ENCODE measurements around the gene PLA2G4F. TPM values are rescaled to one million over a fixed set of nuclear protein-coding genes. Genes with fewer than 3 reads are reported as not detected.

Gene PLA2G4F
- total RNA-seq, 1 experiment from 2014 or later: 0.05 TPM

GRCh38 chr15:42172475-42172874 is 16.0 kb upstream of the PLA2G4F start:
- H3K36me3 ChIP-seq (ENCODE audit: control insufficient read depth in 1 of 2, insufficient read depth in 2 of 2, low read length in 2 of 2): peaks cover 15 to 40% of the 10 kb centered on the region in 2 experiments
- H3K9me2 ChIP-seq (ENCODE audit: insufficient read depth): no peaks in the 10 kb centered on the region
- H3K9ac ChIP-seq (ENCODE audit: low read length): no peak overlapping the region
- no peaks in the 10 kb centered on the region for H4K20me1 ChIP-seq (ENCODE audit: insufficient read depth)
- H3K4me3 ChIP-seq (replicated peaks in 1 of 2; ENCODE audit: low read depth in 1 of 2, low read length in 2 of 2): no peak overlapping the region
- H3K4me2 ChIP-seq (ENCODE audit: low read length): no peak overlapping the region
- no peak overlapping the region for H3K27ac ChIP-seq (ENCODE audit: low read depth, low read length)
- H3K79me2 ChIP-seq (ENCODE audit: insufficient read depth, low read length): no peaks in the 10 kb centered on the region
- H2AFZ ChIP-seq (ENCODE audit: low read depth, low read length, poor library complexity, severe bottlenecking): no peak overlapping the region
- intact Hi-C loops (cut with micrococcal nuclease): no loop called here
- BruUV-seq (replicated peaks): no TSS peak
- no peaks in the 10 kb centered on the region for H3K27me3 ChIP-seq (ENCODE audit: insufficient read depth, low read length)
- DNase-seq (ENCODE audit: low read depth, low spot score) (no peak), ATAC-seq (no peak)
- RAD21 ChIA-PET (ENCODE audit: low non-redundant PET in 1 of 2, low total read pairs in 2 of 2, uncharacterized antibody in 2 of 2, unreplicated experiment in 2 of 2): no interaction called here
- no peaks in the 10 kb centered on the region for H3K9me3 ChIP-seq (ENCODE audit: control insufficient read depth in 1 of 2, insufficient read depth in 1 of 2, low read depth in 1 of 2, low read length in 2 of 2)
- TF ChIP-seq EGR1 (IDR thresholded peaks at IDR 0.05; ENCODE audit: low read depth): no peak
- TF ChIP-seq CTCF (IDR thresholded peaks at IDR 0.05 in 2 of 3, conservative IDR thresholded peaks at IDR 0.05 in 1 of 3; ENCODE audit: borderline replicate concordance in 1 of 3, insufficient read depth in 1 of 3, low read depth in 2 of 3, low read length in 2 of 3): no peak
- TF ChIP-seq, protein P1, sequence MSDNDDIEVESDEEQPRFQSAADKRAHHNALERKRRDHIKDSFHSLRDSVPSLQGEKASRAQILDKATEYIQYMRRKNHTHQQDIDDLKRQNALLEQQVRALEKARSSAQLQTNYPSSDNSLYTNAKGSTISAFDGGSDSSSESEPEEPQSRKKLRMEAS (IDR thresholded peaks at IDR 0.05): no peak
- no peak for TF ChIP-seq CBX3 (IDR thresholded peaks at IDR 0.05; ENCODE audit: low read depth)
- no peak for TF ChIP-seq SP1 (IDR thresholded peaks at IDR 0.05; ENCODE audit: low read depth)
- CTCF ChIA-PET: no interaction called here
- POLR2A ChIA-PET: no interaction called here
- no peaks in the 10 kb centered on the region for H3K4me1 ChIP-seq (ENCODE audit: control insufficient read depth in 1 of 2, insufficient read depth in 2 of 2, low read length in 2 of 2)

DNA sequence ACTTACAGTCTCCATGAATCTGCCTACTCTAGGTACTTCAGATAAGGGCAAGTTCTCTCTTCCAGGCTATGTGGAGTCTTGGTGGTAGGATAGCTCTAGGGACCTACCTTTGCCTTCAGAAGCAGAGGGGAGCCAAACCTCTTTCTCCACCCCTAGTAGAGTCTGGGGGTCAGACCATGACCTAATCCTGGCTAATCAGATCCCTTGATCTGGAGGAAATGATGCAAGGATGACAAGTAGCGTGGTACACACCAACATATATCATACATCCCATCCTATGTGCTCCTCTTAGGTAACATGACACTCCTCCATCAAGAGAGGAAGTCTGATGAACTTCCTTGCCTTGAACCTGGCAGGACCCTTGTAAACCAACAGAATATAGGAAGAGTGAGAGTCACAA is 15.4 kb upstream of the PLA2G4F start:
- ChIA-PET CTCF (no interaction called here), RAD21 (ENCODE audit: low non-redundant PET in 1 of 2, low total read pairs in 2 of 2, uncharacterized antibody in 2 of 2, unreplicated experiment in 2 of 2) (no interaction called here), POLR2A (no interaction called here)
- no peak overlapping the region for H3K4me3 ChIP-seq (replicated peaks in 1 of 2; ENCODE audit: low read depth in 1 of 2, low read length in 2 of 2)
- H3K4me1 ChIP-seq (ENCODE audit: control insufficient read depth in 1 of 2, insufficient read depth in 2 of 2, low read length in 2 of 2): no peaks in the 10 kb centered on the region
- H3K9me3 ChIP-seq (ENCODE audit: control insufficient read depth in 1 of 2, insufficient read depth in 1 of 2, low read depth in 1 of 2, low read length in 2 of 2): no peaks in the 10 kb centered on the region
- intact Hi-C loops (cut with micrococcal nuclease): no loop called here
- no peak overlapping the region for H3K27ac ChIP-seq (ENCODE audit: low read depth, low read length)
- ATAC-seq: no peak
- peaks cover 15 to 40% of the 10 kb centered on the region in 2 experiments for H3K36me3 ChIP-seq (ENCODE audit: control insufficient read depth in 1 of 2, insufficient read depth in 2 of 2, low read length in 2 of 2)
- H4K20me1 ChIP-seq (ENCODE audit: insufficient read depth): no peaks in the 10 kb centered on the region
- H3K9me2 ChIP-seq (ENCODE audit: insufficient read depth): no peaks in the 10 kb centered on the region
- no peak overlapping the region for H3K9ac ChIP-seq (ENCODE audit: low read length)
- H3K27me3 ChIP-seq (ENCODE audit: insufficient read depth, low read length): no peaks in the 10 kb centered on the region
- H3K4me2 ChIP-seq (ENCODE audit: low read length): no peak overlapping the region
- H2AFZ ChIP-seq (ENCODE audit: low read depth, low read length, poor library complexity, severe bottlenecking): no peak overlapping the region
- no TSS peak for BruUV-seq (replicated peaks)
- H3K79me2 ChIP-seq (ENCODE audit: insufficient read depth, low read length): no peaks in the 10 kb centered on the region
- TF ChIP-seq EZH2 (IDR thresholded peaks at IDR 0.05) (no peak), FOSL1 (IDR thresholded peaks at IDR 0.05; ENCODE audit: low read depth) (no peak), CTCF (IDR thresholded peaks at IDR 0.05 in 2 of 3, conservative IDR thresholded peaks at IDR 0.05 in 1 of 3; ENCODE audit: borderline replicate concordance in 1 of 3, insufficient read depth in 1 of 3, low read depth in 2 of 3, low read length in 2 of 3) (no peak)
- DNase-seq (ENCODE audit: low read depth, low spot score): no peak

All from HCT116 (cell line).